Subcutaneous adipose tissue (tissue), 4 donors: Measurements from ENCODE around the gene GM2A. TPM values are rescaled to one million over a fixed set of nuclear protein-coding genes. Genes with fewer than 3 reads are reported as not detected.

Experiments used
- total RNA-seq, 4 donors: library from RNA; depleted of rRNA; stranded (reverse); fragments of >200 nt; gene quantifications; one replicate each; pipeline ENCODE4 v1.1.0, GENCODE V29; 2016
- TF ChIP-seq, protein P1 (sequence below): fragments of 450-650 bp; IDR thresholded peaks from one replicate; pipeline ENCODE4 v1.5.1; 2016; ENCODE audit warnings: low read depth, mild to moderate bottlenecking, control low read depth, antibody characterized with exemption, moderate library complexity

GM2A gene
- total RNA-seq, 4 donors from 2014 or later = 22.6 to 159 (median 34.0) TPM

DNA sequence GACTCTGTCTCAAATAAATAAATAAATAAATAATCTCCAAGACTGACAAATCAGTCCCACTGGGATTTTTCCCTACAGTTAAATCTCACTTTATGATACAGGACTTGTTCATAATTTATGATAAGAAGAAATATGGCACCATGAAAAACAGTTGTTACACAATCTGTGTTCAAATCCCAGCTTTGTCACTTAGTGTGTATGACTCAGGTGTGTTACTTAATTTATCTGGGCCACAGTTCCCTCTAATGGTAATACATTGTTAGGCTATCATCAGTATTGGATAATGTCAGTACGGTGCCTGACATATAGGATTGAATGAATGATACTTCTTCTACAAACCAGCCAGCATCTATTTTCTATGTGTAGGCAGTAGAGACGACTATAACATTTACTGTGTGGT, 27.5 kb downstream of the GM2A start:
- TF ChIP-seq, protein P1, sequence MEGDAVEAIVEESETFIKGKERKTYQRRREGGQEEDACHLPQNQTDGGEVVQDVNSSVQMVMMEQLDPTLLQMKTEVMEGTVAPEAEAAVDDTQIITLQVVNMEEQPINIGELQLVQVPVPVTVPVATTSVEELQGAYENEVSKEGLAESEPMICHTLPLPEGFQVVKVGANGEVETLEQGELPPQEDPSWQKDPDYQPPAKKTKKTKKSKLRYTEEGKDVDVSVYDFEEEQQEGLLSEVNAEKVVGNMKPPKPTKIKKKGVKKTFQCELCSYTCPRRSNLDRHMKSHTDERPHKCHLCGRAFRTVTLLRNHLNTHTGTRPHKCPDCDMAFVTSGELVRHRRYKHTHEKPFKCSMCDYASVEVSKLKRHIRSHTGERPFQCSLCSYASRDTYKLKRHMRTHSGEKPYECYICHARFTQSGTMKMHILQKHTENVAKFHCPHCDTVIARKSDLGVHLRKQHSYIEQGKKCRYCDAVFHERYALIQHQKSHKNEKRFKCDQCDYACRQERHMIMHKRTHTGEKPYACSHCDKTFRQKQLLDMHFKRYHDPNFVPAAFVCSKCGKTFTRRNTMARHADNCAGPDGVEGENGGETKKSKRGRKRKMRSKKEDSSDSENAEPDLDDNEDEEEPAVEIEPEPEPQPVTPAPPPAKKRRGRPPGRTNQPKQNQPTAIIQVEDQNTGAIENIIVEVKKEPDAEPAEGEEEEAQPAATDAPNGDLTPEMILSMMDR = no peak

DNA sequence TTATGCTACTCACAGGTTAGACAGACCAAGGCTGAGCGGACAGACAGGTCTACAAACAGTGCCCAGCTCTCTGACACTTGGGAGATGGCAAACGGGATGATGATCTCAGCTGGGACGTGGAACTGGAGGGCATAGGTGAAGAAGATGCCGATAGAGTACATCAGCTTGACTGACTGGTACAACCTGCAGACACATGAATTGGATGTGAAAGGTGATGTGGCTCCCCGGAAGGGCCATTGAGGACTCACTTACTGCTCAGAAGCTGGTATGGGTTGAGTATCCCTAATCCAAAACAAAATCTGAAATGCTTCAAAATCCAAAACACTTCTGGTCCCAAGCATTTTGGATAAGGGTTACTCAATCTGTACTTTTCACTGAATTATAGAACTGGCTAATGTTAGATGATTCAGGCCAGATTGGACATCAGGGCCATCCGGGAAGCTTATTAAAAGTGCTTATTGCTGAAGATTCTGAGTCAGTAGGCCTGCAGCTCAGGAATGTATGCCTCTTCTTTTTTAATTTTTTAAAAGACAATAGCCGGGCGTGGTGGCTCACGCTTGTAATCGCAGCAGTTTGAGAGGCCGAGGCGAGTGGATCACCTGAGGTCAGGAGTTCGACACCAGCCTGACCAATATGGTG, 28.1 kb downstream of the GM2A start:
- TF ChIP-seq, protein P1 = no peak

DNA sequence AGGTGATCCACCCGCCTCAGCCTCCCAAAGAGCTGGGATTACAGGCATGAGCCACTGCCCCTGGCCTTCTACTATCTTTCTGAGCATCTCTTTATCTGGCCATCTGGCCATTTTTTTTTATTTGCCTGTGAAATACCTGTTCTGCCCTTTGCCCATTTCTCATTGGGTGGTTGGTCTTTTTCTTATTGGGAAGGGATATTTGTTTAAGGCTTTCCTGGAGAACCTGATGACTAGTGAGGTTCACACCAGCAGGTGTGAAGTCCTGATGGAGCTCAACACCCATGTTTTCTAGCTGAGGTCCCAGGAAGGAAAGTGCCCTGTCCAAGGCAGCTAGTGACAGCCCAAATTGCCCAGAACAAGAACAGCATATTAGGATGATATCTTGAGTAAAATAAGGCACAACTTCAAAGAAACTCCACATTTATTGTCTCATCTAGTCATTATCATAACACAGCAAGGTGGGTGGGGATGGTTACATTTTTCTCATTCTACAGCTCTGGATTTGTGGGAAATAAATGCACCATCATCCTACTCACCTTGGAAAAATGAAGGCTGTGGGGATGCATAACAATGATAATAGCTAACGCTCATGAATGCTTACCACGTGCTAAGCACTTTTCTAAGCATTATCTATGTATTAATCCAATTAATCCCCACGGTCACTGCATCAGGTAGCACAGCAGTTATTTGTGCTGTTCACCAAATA, 30.3 kb downstream of the GM2A start:
- TF ChIP-seq, protein P1 = no peak

DNA sequence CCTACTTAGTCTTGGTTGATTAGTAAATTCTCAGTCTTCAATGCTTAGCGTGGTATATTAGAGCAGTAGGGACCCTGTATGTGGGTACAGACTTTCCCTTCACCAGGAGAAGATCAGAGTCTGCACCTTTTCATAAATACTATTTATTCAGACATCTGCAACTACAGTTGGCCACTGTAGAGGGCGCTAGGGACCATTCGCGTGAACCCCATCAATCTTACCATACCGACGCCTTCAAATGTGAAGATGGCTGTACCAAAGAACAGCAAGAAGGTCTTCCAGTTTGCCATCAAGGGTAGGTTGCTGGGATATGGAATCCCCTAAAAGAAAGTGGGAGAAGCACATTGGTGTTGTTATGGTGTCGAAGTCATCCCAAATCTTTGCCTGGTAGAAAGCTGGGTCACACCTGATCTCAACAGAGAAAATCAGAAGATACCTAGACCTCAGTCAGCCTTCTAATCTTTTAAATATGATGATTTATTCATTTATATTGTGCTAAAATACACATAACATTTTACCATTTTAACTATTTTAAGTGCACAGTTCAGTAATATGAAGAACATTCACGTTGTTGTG, 31.5 kb downstream of the GM2A start:
- TF ChIP-seq, protein P1 = no peak

DNA sequence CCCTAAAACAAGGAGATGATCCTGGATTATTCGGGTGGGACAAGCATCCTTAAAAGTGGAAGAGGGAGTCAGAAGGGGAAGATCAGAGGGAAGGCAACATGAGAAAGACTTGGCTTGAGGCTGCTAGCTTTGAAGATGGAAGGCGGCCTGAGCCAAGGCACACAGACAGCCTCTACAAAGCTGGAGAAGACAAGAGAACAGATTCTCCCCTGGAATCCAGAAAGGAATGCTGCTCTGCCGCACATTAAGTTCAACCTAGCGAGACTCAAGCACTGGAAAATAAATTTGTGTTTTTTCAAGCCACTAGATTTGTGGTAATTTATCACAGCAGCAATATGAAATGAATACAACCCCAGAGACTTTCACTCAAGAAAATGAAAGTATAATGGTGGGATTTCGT, 32.7 kb downstream of the GM2A start:
- TF ChIP-seq, protein P1 = no peak

DNA sequence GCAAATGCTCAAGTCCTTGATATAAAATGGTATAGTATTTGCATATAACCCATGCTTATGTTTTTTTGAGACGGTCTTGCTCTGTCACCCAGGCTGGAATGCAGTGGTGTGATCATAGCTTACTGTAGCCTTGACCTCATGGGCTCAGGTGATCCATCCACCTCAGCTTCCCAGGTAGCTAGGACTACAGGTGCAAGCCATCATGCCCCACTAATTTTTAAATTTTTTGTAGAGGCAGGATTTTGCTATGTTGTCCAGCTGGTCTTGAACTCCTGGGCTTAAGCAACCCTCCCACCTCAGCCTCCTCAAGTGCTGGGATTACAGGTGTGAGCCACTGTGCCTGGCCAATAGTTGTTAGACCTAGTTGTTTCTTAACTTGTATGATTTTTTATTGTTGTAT, 33.3 kb downstream of the GM2A start:
- TF ChIP-seq, protein P1 = no peak

DNA sequence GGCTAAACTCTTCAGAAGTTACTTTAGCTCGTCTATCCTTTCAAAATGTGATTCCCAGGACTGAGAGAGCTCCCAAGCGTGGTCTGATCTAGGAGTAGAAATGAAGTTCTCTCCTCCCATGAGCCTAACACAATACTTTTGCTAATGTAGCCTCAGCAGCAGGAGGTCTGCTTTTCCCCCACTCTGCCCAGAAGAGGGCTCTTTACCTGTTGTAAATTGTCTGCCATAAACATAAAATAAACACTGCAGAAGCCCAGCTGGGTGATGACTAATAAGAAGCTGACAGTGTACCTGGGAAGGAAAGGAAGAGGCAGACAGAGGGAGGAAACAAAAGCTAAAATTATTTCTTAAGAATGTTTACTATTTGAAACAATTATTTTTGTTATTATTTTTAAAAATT, 35.2 kb downstream of the GM2A start:
- TF ChIP-seq, protein P1 = no peak
